Globus pallidus (tissue), 1 donor: ENCODE results near the gene KRTAP10-6.
"Not testable (repeated sequence)": the region's sequence is repeated elsewhere in the genome, so short reads cannot be mapped to it uniquely, and the experiment has no call there.

Experiments used
- DNase-seq: peaks from one replicate; pipeline ENCODE4 v3.0.0-alpha.2; 2015; ENCODE audit warnings: low spot score

The KRTAP10-6 gene

GRCh38 chr21:44592446-44593311 is at the start of gene KRTAP10-6:
KRTAP10-6 (minus strand) TSS chr21:44592505; CDS start chr21:44592484, 21 bp downstream.
- no peak for DNase-seq

GRCh38 chr21:44640761-44641160 is 48.5 kb upstream of the KRTAP10-6 start:
- no peak for DNase-seq

GRCh38 chr21:44639331-44639655 is 47.0 kb upstream of the KRTAP10-6 start:
- DNase-seq, result no peak

GRCh38 chr21:44638506-44639330 is 46.4 kb upstream of the KRTAP10-6 start:
- DNase-seq, result not testable (repeated sequence)

GRCh38 chr21:44637851-44638348 is 45.6 kb upstream of the KRTAP10-6 start:
- not testable (repeated sequence) for DNase-seq

- no peak for DNase-seq
Measured at GRCh38 chr21:44637018-44637850, 44.9 kb upstream of the KRTAP10-6 start, which contains the start of gene KRTAP10-10. KRTAP10-10 (plus strand) TSS chr21:44637356; CDS start chr21:44637418, 62 bp downstream.

- no peak for DNase-seq
Measured at GRCh38 chr21:44636209-44637017, 44.1 kb upstream of the KRTAP10-6 start.

- no peak for DNase-seq
Measured at GRCh38 chr21:44632067-44632466, 39.8 kb upstream of the KRTAP10-6 start.

GRCh38 chr21:44630440-44630839 is 38.1 kb upstream of the KRTAP10-6 start:
- DNase-seq, result no peak

- DNase-seq, result no peak
Measured at GRCh38 chr21:44628707-44629391, 36.5 kb upstream of the KRTAP10-6 start.

GRCh38 chr21:44627831-44628233 is 35.5 kb upstream of the KRTAP10-6 start:
- not testable (repeated sequence) for DNase-seq

GRCh38 chr21:44627181-44627822 is 35.0 kb upstream of the KRTAP10-6 start:
- not testable (repeated sequence) for DNase-seq

GRCh38 chr21:44626673-44627143 is 34.4 kb upstream of the KRTAP10-6 start, which contains the start of gene KRTAP10-9:
KRTAP10-9 (plus strand) TSS chr21:44627093; CDS start chr21:44627172, 79 bp downstream.
- no peak for DNase-seq

GRCh38 chr21:44626262-44626661 is 34.0 kb upstream of the KRTAP10-6 start:
- DNase-seq, result no peak

GRCh38 chr21:44625756-44626155 is 33.5 kb upstream of the KRTAP10-6 start:
- DNase-seq, result no peak

GRCh38 chr21:44623575-44623974 is 31.3 kb upstream of the KRTAP10-6 start:
- DNase-seq, result no peak

- no peak for DNase-seq
Measured at GRCh38 chr21:44619886-44620285, 27.6 kb upstream of the KRTAP10-6 start.

- no peak for DNase-seq
Measured at GRCh38 chr21:44618909-44619308, 26.6 kb upstream of the KRTAP10-6 start.

- peak; percentile 5 for DNase-seq
Measured at GRCh38 chr21:44618504-44618903, 26.2 kb upstream of the KRTAP10-6 start.
